ENCODE data around the gene GID4. TPM values are rescaled to one million over a fixed set of nuclear protein-coding genes. Genes with fewer than 3 reads are reported as not detected.

Gene GID4
- total RNA-seq, 1 donor = 13.0 TPM

DNA sequence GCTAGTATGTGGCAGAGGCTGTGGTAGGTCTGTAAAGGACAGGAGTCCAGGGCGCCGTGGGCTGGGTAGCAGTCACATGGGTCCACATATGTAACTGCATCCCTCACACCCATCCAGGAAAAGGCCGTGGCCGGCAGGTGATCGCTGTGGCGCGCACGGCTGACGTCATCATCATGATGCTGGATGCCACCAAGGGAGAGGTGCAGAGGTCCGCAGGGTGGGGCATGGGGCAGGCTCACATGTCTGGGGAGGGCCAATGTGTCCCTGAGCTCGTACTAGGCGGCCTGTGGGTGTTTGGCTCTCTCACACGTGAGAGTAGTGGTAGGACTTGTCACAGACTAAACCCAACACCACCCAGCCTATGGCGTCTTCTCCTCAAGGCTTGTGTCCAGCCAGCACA, 60.3 kb downstream of the GID4 start:
- Histone ChIP-seq H3K4me3 (ENCODE audit: insufficient read depth, low read length) (no peak overlapping the region), H3K9me3 (ENCODE audit: low read depth, low read length) (no peaks in the 10 kb centered on the region), H4K20me1 (ENCODE audit: insufficient read depth, low read length) (peaks cover 7% of the 10 kb centered on the region), H2AFZ (ENCODE audit: low read length) (no peak overlapping the region), H3K79me2 (ENCODE audit: insufficient read depth, low read length) (no peaks in the 10 kb centered on the region), H3K36me3 (ENCODE audit: insufficient read depth, low read length) (peaks cover 50% of the 10 kb centered on the region), H3K27me3 (ENCODE audit: insufficient read depth, low read length) (no peaks in the 10 kb centered on the region), H3K4me2 (ENCODE audit: insufficient read depth, low read length) (no peak overlapping the region), H3K4me1 (ENCODE audit: insufficient read depth, low read length) (no peaks in the 10 kb centered on the region), H3K27ac (ENCODE audit: low read depth, low read length) (no peak overlapping the region)
- TF ChIP-seq, protein P1, sequence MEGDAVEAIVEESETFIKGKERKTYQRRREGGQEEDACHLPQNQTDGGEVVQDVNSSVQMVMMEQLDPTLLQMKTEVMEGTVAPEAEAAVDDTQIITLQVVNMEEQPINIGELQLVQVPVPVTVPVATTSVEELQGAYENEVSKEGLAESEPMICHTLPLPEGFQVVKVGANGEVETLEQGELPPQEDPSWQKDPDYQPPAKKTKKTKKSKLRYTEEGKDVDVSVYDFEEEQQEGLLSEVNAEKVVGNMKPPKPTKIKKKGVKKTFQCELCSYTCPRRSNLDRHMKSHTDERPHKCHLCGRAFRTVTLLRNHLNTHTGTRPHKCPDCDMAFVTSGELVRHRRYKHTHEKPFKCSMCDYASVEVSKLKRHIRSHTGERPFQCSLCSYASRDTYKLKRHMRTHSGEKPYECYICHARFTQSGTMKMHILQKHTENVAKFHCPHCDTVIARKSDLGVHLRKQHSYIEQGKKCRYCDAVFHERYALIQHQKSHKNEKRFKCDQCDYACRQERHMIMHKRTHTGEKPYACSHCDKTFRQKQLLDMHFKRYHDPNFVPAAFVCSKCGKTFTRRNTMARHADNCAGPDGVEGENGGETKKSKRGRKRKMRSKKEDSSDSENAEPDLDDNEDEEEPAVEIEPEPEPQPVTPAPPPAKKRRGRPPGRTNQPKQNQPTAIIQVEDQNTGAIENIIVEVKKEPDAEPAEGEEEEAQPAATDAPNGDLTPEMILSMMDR (IDR thresholded peaks at IDR 0.05; ENCODE audit: extremely low read depth, low read depth, low read length) = no peak
- peak; percentile 46 for DNase-seq (ENCODE audit: insufficient read length, low spot score, missing footprints)

DNA sequence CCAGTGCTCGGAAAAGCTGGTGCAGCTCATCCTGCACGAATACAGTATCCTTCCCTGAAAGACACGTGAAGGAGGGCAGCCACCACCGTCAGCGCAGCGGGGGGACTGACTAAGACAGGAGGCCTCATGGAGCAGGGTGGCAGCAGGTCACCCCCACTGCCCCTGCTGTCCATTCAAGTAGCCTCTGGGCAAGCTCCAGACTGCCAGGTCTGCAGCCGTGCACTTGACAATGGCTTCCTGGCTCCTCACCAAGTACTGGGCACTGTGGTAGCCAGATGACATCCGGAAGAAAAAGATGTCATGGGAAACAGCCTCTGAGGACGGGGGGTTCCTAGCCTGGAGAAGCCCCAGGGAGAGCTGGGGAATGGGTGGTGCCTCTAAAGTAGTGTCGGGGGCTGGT, 61.4 kb downstream of the GID4 start:
- no peak overlapping the region for H3K4me2 ChIP-seq (ENCODE audit: insufficient read depth, low read length)
- TF ChIP-seq, protein P1 (IDR thresholded peaks at IDR 0.05; ENCODE audit: extremely low read depth, low read depth, low read length) = no peak
- no peaks in the 10 kb centered on the region for H3K27me3 ChIP-seq (ENCODE audit: insufficient read depth, low read length)
- H3K4me3 ChIP-seq (ENCODE audit: insufficient read depth, low read length) = no peak overlapping the region
- no peak overlapping the region for H3K27ac ChIP-seq (ENCODE audit: low read depth, low read length)
- no peaks in the 10 kb centered on the region for H3K4me1 ChIP-seq (ENCODE audit: insufficient read depth, low read length)
- H2AFZ ChIP-seq (ENCODE audit: low read length) = no peak overlapping the region
- H3K36me3 ChIP-seq (ENCODE audit: insufficient read depth, low read length) = peaks cover 46% of the 10 kb centered on the region
- no peaks in the 10 kb centered on the region for H3K9me3 ChIP-seq (ENCODE audit: low read depth, low read length)
- DNase-seq (ENCODE audit: insufficient read length, low spot score, missing footprints) = peak; percentile 43
- H4K20me1 ChIP-seq (ENCODE audit: insufficient read depth, low read length) = peaks cover 7% of the 10 kb centered on the region
- no peaks in the 10 kb centered on the region for H3K79me2 ChIP-seq (ENCODE audit: insufficient read depth, low read length)

DNA sequence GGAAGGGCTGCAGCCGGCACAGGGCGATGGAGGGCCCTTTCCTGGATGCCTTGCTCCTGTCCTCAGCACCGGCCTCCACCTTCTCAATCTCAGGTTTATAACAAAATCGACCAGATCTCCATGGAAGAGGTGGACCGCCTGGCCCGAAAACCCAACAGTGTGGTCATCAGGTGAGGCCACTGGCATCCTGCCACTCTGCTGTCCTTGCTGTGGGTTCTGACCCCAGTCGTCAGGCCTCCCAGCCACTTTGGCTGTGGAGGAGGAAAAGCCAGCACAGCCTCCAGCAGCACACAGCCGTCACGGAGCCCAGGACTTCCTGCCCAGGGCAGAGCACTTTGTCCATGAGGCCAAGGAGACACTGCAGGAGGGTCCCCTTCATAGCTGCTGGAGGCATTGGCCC, 62.6 kb downstream of the GID4 start:
- H3K36me3 ChIP-seq (ENCODE audit: insufficient read depth, low read length) = peaks cover 34% of the 10 kb centered on the region
- TF ChIP-seq, protein P1 (IDR thresholded peaks at IDR 0.05; ENCODE audit: extremely low read depth, low read depth, low read length) = no peak

DNA sequence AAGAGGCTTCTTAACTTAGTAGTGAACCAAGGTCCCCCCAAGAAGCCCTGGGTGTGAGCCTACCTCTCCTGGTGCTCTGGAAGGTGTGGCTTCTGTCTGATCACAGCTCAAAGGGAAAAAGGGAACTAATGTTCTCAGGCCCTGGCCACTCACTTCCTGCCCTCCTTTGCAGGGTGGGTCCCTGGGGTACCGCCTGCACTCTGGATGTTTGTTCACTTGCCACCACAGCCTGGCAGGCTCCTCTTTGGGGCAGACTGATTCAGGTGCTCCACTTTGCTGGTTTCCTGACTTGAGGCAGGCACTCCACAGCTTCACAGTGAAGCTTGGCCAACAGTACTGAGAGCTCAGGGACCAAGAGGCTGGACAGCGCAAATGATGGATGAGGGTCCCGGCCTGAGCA, 63.4 kb downstream of the GID4 start:
- no peaks in the 10 kb centered on the region for H3K27me3 ChIP-seq (ENCODE audit: insufficient read depth, low read length)
- no peak overlapping the region for H3K27ac ChIP-seq (ENCODE audit: low read depth, low read length)
- H3K79me2 ChIP-seq (ENCODE audit: insufficient read depth, low read length) = no peaks in the 10 kb centered on the region
- no peaks in the 10 kb centered on the region for H3K9me3 ChIP-seq (ENCODE audit: low read depth, low read length)
- peaks cover 29% of the 10 kb centered on the region for H3K36me3 ChIP-seq (ENCODE audit: insufficient read depth, low read length)
- no peak overlapping the region for H3K4me2 ChIP-seq (ENCODE audit: insufficient read depth, low read length)
- H3K4me3 ChIP-seq (ENCODE audit: insufficient read depth, low read length) = no peak overlapping the region
- TF ChIP-seq, protein P1 (IDR thresholded peaks at IDR 0.05; ENCODE audit: extremely low read depth, low read depth, low read length) = no peak
- no peak for DNase-seq (ENCODE audit: insufficient read length, low spot score, missing footprints)
- H2AFZ ChIP-seq (ENCODE audit: low read length) = no peak overlapping the region
- peaks cover 7% of the 10 kb centered on the region for H4K20me1 ChIP-seq (ENCODE audit: insufficient read depth, low read length)
- H3K4me1 ChIP-seq (ENCODE audit: insufficient read depth, low read length) = no peaks in the 10 kb centered on the region

More for the DNA sequence above, 62.6 kb downstream of the GID4 start:
- no peaks in the 10 kb centered on the region for H3K4me1 ChIP-seq (ENCODE audit: insufficient read depth, low read length)
- no peak overlapping the region for H3K4me2 ChIP-seq (ENCODE audit: insufficient read depth, low read length)
- H3K9me3 ChIP-seq (ENCODE audit: low read depth, low read length) = no peaks in the 10 kb centered on the region
- no peaks in the 10 kb centered on the region for H3K27me3 ChIP-seq (ENCODE audit: insufficient read depth, low read length)
- H3K79me2 ChIP-seq (ENCODE audit: insufficient read depth, low read length) = no peaks in the 10 kb centered on the region
- H3K4me3 ChIP-seq (ENCODE audit: insufficient read depth, low read length) = no peak overlapping the region
- H4K20me1 ChIP-seq (ENCODE audit: insufficient read depth, low read length) = peaks cover 7% of the 10 kb centered on the region
- H2AFZ ChIP-seq (ENCODE audit: low read length) = no peak overlapping the region
- no peak overlapping the region for H3K27ac ChIP-seq (ENCODE audit: low read depth, low read length)
- DNase-seq (ENCODE audit: insufficient read length, low spot score, missing footprints) = peak; percentile 25
